GM18909 (cell line): Measurements from ENCODE around the gene CLEC2D.
"Not testable (repeated sequence)": the region's sequence is repeated elsewhere in the genome, so short reads cannot be mapped to it uniquely, and the experiment has no call there.

Source experiments
- ATAC-seq: cut with Tn5 transposase; IDR thresholded peaks from one replicate; pipeline ENCODE4 v1.9.1; 2021; ENCODE audit warnings: mild to moderate bottlenecking; ENCODE audit not compliant: unreplicated experiment, poor library complexity

CLEC2D gene

DNA sequence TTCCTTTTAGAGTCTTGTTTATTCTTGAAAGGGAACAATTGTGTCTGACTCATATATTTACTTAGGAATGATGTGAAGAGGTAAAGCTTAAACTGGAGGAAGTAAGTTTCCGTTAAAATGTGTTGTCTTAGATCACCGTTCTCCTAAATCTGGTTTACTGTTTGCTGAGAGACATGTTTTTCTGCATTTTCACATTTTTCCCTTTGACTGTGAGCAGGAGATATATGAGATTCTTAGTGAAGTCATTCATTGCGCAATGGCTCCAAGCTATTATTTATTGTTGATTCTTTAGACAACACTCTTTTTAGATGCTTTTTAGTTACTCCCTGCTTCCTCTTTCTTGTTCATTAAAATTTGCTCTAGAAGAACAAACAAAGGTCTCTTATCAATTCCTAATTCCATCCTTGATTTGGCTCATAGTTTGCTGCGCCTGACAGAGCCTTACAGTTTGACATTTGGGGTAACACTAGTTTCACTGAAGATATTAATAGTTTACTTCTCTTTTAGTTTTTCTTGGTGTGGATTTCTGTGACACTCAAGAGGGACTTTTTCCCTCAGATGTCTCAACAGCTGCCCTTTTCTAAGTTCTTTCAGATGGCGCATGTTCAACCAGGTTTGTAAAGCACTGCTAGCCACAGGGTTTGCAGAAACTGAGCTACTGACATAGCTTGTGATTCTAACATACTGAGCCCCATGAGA is 52.0 kb downstream of the CLEC2D start:
- ATAC-seq: peak; percentile 62

DNA sequence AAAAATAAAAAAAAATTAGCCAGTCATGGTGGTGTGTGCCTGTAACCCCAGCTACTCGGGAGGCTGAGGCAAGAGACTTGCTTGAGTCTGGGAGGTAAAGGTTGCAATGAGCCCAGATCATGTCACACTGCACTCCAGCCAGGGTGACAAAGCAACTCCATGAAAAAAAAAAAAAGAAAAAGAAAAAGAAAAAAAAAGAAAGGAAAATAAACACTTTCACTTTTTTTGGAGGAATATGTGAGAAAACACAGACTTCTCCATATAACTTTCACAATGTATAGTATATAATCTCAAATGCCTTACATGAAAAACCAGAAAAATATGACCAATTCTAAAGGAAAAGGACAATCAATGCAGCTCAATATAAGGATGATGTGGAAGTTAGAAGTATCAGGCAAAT is 54.5 kb downstream of the CLEC2D start:
- no peak for ATAC-seq

DNA sequence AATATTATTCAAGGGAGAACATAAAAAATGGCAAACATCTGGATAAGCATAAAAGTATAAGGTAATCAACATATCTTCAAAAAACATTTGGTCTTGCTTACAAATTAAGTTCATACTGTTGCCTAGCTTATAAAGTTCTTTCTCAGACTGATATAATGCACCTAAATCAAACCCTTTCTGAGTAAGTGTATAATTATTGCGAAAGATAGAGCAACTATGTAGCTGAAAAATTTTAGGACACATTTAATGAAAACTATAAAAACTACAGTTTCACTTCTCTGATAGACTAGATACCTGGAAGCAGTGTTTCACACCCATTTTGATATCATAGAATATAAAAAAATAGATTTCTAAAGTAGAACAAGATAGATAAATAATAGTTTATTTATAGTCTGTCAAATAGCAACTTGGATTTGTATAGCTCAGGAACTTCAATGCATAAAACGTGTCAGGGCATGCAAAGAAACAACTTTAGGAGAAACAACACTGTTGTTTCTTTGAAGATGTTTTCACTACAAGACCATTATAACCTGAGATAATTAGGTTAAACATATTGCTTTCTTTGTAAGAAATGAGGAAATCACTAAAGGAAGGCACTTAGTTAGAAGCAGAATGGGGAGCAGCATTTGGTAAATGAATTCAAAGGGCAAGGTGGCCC is 55.8 kb downstream of the CLEC2D start:
- no peak for ATAC-seq

DNA sequence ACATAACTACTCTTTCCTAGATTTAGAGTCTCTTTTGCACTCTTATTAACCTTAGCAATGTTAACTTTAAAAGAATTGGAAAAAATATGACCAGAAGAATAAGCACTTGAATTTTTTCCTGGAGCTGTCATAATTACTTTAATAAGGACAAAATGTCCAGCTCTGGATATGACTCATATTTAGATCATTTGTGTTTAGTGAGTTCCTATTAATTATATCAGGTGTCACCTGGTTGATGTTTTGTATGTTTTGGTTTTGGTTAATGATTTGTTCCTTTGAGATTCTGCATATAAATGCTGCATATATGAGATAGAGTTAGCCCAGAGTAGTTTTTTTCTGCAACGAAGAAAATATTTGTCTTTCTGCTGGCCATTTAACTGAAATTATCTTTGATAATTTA is 58.3 kb downstream of the CLEC2D start:
- ATAC-seq: no peak

DNA sequence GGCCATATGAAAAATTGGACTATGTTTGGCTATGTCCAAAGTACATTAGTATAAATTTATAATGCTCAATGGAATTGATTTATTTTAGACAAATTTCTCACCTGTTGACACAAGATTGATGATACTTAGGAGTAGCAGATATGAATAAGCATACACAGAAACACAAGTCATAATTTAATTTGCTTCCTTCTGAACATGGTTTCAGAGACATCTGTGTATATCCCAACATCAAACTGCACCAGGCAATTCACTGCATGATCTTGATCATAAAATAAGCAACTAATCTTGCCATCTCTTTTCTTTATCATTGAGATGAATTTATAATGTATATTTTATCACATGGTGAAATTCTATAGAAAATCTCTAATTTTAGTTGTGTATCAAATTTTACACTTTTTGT is 59.6 kb downstream of the CLEC2D start:
- no peak for ATAC-seq

DNA sequence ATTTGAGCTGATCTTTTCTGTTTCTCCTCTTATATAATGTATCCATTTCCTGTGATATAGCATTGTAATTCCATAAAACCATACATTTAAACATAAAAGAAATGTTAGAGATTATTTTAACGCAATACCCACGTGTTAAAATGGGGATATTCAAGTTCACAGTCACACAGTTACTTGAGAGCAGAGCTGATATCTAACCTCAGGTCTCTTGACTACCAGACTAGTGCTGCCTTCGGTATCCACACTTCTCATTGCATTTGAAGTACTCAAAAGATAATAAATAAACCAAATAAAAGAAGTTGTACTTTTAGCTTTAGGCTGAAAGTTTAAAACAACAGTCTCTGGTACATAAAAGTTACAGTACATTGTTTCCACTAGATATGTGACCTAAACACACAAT is 60.5 kb downstream of the CLEC2D start:
- peak; percentile 35 for ATAC-seq

DNA sequence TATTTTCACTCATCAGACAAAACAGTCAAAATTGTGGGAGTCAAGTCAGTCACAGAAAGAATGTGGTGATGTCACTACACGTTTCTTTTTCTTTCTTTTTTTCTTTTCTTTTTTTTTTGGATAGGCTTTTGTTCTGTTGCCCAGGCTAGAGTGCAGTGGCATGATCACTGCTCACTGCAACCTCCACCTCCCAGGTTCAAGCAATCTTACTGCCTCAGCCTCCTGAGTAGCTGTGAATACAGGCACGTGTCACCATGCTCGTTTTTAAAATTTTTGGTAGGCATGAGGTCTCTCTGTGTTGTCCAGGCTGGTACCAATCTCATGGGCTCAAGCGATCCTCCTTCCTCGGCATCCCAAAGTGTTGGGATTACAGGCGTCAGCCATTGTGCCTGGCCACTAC is 61.1 kb downstream of the CLEC2D start:
- no peak for ATAC-seq

DNA sequence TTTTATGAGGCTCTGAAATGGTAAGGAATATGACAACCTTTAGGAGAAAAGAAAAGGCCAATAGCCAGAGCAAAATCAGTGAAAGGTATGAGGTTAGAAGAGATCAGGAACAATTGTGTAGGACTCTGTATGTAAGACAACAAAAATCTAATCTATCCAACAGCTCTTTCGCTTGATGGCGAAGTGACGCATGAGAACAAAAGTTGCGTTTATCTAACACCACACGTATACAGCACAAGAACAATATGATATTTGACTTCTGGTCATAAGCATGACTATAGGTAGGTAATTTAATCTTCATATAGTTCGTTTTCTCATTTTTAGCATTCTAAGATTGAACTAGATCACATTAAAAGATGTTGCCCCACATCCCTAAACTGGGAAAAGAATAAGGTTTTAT is 61.9 kb downstream of the CLEC2D start:
- ATAC-seq: no peak

DNA sequence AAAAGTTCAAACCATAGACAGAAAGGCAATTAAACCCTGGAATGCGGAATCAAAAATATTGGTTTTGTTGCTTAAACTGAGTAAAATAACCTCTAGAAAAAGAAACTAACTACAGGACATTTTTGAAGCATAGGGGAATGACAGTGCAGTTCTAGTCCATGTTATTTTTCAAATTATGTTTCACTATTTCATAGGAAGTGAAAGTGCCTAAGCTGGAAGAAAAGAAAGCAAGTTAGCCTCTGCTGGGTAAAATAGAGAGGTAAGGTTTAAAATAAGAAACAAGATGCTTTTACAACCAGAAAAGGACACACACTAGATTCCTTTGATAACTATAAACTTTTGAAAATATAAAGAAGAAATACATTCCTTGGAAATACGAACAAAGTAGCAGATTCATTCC is 62.3 kb downstream of the CLEC2D start:
- ATAC-seq: peak; percentile 39

DNA sequence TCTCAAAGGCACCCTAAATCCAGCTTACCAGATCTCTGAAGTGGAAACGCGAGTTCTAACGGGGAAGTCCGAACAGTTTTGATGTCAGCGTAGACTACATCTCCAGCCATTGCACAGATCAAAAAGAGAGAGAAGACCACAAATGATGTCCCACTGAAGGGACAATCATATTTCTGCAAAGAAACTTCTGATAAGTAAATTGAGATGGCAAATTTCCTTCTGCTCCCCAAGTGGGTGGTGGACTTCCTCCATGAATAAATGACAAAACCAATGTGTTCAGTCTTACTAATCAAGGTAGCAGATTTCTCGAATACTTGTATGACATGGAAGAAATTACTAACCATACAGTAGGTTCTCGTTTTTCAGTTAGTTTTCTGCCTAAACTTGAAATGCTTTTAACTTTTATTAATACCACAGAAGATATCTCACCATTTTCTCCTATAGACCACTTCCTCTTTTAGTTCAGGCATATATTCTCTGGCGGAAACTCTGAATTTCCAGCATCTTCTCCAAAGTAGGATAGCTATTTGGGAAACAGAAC is 63.5 kb downstream of the CLEC2D start, which contains the start of gene CLECL1:
TSS of gene CLECL1 (minus strand) at position 177 of the 541 bp plus-strand sequence.
- ATAC-seq: no peak

DNA sequence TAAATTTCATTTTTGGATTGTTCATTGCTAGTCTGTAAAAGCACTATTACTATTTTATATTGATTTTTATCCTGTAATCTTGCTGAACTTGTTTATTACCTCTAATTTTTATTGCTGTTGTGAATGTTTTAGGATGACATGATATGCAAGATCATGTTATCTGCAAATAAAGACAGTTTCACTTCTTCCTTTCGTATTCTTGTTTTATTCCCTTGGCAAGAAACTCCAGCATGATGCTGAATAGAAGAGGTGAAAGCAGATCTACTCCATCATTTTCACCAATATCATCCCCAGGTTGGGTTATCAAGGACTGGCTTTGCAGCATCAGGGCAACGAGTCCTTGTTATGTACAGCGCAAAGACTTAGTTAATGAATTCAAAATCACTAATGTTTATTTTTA is 66.1 kb downstream of the CLEC2D start:
- no peak for ATAC-seq

DNA sequence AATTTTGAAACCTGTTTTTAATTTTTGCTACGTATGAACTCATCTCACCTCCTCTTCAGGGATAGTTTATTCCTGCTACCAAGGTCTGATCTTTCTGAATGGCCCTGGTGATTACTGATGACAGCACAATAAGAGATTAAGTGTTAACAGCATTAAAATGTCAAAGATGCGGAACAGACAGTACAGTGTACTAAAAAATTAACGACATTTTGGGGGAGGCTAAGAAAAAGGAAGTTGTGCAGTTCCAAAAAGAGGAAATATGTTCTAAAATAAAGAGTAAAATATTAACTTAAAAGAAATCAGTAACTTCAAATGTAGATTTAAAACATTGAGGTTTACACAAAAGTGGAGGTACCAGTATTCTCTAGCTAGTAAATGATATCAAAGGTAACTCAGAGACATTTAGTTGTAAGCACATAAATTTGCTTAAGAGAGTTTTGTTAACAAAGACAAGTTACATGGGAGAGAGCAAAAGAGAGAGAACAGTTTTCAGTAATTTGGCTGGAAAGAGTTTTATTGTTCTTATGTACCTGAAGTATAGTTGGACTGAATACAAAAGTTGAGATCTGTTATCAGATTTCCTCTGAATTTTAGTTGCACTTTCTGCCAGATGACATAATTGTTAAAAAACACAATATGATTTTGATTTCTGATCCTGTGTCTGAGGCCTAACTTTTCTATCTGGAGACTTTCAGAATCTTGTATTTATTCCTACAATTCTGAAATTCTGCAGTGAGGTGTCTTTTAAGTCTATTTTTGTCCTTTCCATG is 67.6 kb downstream of the CLEC2D start:
- ATAC-seq: no peak

DNA sequence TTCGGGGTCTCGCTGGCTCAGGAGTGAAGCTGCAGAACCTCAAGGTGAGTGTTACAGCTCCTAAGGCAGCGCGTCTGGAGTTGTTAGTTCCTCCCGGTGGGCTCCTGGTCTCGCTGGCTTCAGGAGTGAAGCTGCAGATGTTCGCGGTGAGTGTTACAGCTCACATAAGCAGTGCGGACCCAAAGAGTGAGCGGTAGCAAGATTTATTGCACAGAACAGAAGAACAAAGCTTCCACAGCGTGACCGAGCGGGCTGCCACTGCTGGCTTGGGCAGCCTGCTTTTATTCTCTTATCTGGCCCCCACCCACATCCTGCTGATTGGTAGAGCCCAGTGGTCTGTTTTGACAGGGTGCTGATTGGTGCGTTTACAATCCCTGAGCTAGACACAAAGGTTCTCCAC is 69.4 kb downstream of the CLEC2D start:
- not testable (repeated sequence) for ATAC-seq

DNA sequence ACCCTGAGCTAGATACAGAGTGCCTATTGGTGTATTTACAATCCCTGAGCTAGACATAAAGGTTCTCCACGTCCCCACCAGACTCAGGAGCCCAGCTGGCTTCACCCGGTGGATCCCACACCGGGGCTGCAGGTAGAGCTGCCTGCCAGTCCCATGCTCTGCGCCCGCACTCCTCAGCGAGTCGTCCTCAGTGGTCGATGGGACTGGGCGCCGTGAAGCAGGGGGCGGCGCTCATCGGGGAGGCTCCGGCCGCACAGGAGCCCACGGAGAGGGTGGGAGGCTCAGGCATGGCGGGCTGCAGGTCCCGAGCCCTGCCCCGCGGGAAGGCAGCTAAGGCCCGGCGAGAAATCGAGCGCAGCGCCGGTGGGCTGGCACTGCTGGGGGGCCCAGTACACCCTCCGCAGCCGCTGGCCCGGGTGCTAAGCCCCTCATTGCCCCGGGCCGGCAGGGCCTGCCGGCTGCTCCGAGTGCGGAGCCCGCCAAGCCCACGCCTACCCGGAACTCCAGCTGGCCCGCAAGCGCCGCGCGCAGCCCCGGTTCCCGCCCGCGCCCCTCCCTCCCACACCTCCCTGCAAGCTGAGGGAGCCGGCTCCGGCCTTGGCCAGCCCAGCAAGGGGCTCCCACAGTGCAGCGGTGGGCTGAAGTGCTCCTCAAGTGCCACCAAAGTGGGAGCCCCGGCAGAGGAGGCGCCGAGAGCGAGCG is 70.0 kb downstream of the CLEC2D start:
- not testable (repeated sequence) for ATAC-seq

DNA sequence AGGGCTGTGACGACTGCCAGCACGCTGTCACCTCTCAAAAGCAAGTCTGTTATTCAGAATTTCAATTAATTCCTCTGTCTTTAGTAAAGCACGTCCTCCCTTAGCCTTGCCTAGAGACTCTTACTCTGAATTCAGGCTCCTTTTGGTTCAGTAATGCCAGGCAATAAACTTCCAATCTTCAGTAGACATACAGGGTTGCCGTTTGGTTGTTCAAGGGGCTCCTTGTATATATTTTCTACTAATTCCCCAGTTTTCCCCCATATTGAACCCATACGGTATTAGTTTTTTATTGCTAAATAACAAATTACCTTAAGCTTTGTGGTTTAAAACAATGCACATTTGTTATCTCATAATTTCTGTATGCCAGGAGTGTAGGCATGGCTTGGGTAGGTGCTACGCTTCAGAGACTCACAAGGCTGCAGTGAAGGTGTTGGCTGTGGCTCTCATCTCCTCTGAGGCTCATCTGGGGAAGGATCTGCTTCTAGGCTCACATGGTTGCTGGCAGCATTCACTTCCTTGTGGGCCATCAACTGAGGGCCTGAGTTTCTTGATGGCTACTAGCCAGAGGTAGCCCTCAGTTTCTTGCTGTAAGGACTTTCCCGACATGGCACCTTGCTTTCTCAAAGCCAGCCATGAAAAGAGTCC is 70.7 kb downstream of the CLEC2D start:
- peak; percentile 63 for ATAC-seq

DNA sequence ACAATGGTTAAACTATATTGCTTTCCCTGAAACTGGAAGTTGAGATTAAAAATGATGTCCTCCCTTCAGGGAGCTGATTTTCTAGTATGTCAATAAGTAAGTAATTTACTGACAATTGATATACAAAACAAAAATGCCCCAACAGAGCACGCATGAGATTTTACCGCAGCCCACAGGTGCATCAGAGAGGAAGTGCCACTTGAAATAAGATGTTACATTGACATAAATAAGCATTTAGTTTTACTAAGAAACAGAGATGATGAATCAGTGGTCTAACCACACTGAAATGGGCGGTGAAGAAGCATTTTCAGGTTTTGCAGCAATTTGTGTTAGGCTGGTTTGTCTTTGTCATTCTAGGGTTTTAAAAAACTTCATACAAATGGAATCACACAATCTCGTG is 72.2 kb downstream of the CLEC2D start:
- ATAC-seq: peak; percentile 53

DNA sequence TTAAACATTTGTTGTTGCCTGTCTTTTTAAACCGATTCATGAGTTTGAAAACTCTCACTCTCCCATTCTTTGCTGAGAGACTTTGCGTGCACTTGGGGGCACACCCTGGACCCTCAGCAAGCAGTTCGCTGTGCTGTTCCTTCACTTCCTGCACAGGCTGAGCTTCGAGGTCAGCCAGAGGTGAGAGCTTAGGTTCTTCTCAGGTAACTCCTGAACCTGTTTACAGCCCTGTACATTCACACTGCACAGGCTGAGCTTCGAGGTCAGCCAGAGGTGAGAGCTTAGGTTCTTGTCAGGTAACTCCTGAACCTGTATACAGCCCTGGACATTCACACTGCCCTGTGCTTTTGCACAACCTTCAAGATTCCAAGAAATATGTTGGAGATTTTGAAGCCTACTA is 73.1 kb downstream of the CLEC2D start:
- ATAC-seq: no peak

DNA sequence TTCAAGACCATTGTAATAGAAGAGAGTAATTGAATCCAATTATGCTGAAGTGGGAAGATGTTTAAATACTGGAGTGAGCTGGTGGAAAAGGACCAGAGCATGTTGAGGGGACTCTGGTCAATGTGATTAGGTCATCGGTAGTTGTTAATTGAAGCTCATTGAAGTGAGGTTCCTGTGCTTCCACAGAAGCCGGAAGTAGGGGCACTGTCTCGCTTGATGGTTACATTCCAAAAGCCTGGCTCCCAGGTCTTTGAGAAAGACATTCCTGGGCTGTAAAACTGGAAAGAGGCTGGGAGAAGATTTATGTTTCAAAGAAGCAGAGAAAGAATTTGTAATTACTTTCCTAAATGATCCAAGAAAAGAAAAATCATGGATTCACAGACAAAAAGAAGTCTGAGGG is 75.7 kb downstream of the CLEC2D start:
- ATAC-seq: no peak
